HTR-8/SVneo (cell line): Measurements from ENCODE around the gene SNX4.
"Not testable (repeated sequence)": the region's sequence is repeated elsewhere in the genome, so short reads cannot be mapped to it uniquely, and the experiment has no call there.

Experiments
- DNase-seq: peaks from one replicate; pipeline ENCODE4 v3.0.0; 2011; ENCODE audit warnings: low spot score, mixed read lengths; ENCODE audit not compliant: insufficient read length
- FAIRE-seq: peaks from 2 replicates; lab custom pipeline; 2011; peaks lifted over from hg19 to GRCh38; lab: Jason Lieb, UNC

The SNX4 gene

GRCh38 chr3:125519678-125520562 lies at the start of gene SNX4:
SNX4 (minus strand) TSS chr3:125520202; CDS start chr3:125520172, 30 bp downstream.
- FAIRE-seq (peak; percentile 62), DNase-seq (peak; percentile 94)

GRCh38 chr3:125556314-125556713 lies 36.3 kb upstream of the SNX4 start:
- DNase-seq (peak; percentile 15), FAIRE-seq (no peak)

GRCh38 chr3:125552401-125552800 lies 32.4 kb upstream of the SNX4 start:
- no peak for FAIRE-seq
- no peak for DNase-seq

GRCh38 chr3:125528920-125529319 lies 8.9 kb upstream of the SNX4 start:
- no peak for DNase-seq
- FAIRE-seq, result no peak

- no peak for DNase-seq
- FAIRE-seq, result no peak
These were observed 5.2 kb upstream of the SNX4 start for GRCh38 chr3:125525153-125525552.

- not testable (repeated sequence) for FAIRE-seq, DNase-seq
These were observed 539 bp upstream of the SNX4 start for GRCh38 chr3:125520563-125520919.

GRCh38 chr3:125515421-125515820 lies 4.6 kb downstream of the SNX4 start:
- DNase-seq (no peak), FAIRE-seq (no peak)

GRCh38 chr3:125513490-125514115 lies 6.4 kb downstream of the SNX4 start:
- DNase-seq (no peak), FAIRE-seq (no peak)

- FAIRE-seq, result no peak
- DNase-seq, result peak; percentile 12
These were observed 7.7 kb downstream of the SNX4 start for GRCh38 chr3:125512135-125512920.

GRCh38 chr3:125511420-125512118 lies 8.4 kb downstream of the SNX4 start:
- FAIRE-seq, result no peak
- no peak for DNase-seq

GRCh38 chr3:125507128-125507527 lies 12.9 kb downstream of the SNX4 start:
- DNase-seq, result no peak
- FAIRE-seq, result no peak

GRCh38 chr3:125498630-125499029 lies 21.4 kb downstream of the SNX4 start:
- DNase-seq (no peak), FAIRE-seq (no peak)

GRCh38 chr3:125496701-125497100 lies 23.3 kb downstream of the SNX4 start:
- FAIRE-seq (no peak), DNase-seq (no peak)

- FAIRE-seq (no peak), DNase-seq (no peak)
These were observed 37.6 kb downstream of the SNX4 start for GRCh38 chr3:125482406-125482805.

GRCh38 chr3:125481786-125482185 lies 38.2 kb downstream of the SNX4 start:
- DNase-seq, result no peak
- FAIRE-seq, result no peak

GRCh38 chr3:125481375-125481759 lies 38.6 kb downstream of the SNX4 start:
- not testable (repeated sequence) for DNase-seq, FAIRE-seq

GRCh38 chr3:125480656-125481374 lies 39.2 kb downstream of the SNX4 start:
- no peak for FAIRE-seq
- peak; percentile 8 for DNase-seq

- no peak for FAIRE-seq
- no peak for DNase-seq
These were observed 40.9 kb downstream of the SNX4 start for GRCh38 chr3:125479091-125479490.

- FAIRE-seq, result no peak
- peak; percentile 11 for DNase-seq
These were observed 41.7 kb downstream of the SNX4 start for GRCh38 chr3:125478326-125478725.

GRCh38 chr3:125477701-125478100 lies 42.3 kb downstream of the SNX4 start:
- no peak for DNase-seq
- FAIRE-seq, result no peak
